ENCODE results near the gene QDPR. TPM values are rescaled to one million over a fixed set of nuclear protein-coding genes. Genes with fewer than 3 reads are reported as not detected.

The QDPR gene
- total RNA-seq (2022; extraction: Qiagen RNA extraction; ENCODE audit: low read depth), result 44.5 to 53.1 TPM (median 48.3 TPM) in 5 replicates

GRCh38 chr4:17511950-17512795 lies at the start of gene QDPR:
TSS of gene QDPR (minus strand) at chr4:17512090. CDS start at chr4:17512054, 36 bp downstream.

DNA sequence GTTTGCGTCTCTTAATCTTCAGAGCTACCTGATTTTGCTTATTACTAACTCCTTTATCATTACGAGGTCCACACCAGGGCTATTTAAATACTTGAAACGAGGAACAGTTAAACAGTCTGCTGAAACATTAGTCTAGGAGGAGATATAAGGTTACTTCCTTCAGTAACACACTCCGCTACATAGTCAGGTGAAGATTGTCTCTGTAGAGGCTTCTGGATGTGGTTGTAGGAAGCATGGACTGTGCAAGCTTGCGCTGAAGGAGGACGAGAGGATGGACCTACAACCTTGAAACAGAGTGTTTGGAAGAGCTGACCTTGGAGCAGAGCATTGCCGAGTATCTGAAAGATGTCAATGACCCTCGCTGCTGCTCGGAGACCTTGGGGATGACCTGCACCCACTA lies 3.0 kb upstream of the QDPR start, which contains the start of gene CLRN2:
Gene CLRN2, plus strand, starts transcription at position 301 of the 400 bp plus-strand sequence. CDS start 102 bp downstream, outside the sequence.

Other genes starting within 250 kb of the QDPR start
- not detected in 5 replicates for gene CLRN2, start 3.1 kb upstream of the QDPR start, total RNA-seq (2022; extraction: Qiagen RNA extraction; ENCODE audit: low read depth)
- gene LAP3, start 65.1 kb upstream of the QDPR start, total RNA-seq (2022; extraction: Qiagen RNA extraction; ENCODE audit: low read depth), result 34.4 to 42.5 TPM (median 37.0 TPM) in 5 replicates
- gene MED28, start 102.6 kb upstream of the QDPR start, total RNA-seq (2022; extraction: Qiagen RNA extraction; ENCODE audit: low read depth), result 26.8 to 35.6 TPM (median 32.9 TPM) in 5 replicates

Data from A549 treated with DMSO at 1 μM for 4 hours (cell line).